PFSK-1 (cell line): ENCODE results near the gene DYRK1A.

Experiments
- FOXP2 ChIP-seq: optimal IDR thresholded peaks from 2 replicates; pipeline ENCODE3; 2011; ENCODE audit warnings: borderline replicate concordance, control low read depth, inconsistent platforms; ENCODE audit not compliant: insufficient read depth; ENCODE audit errors: extremely low read length, extremely low read depth
- TAF1 ChIP-seq: IDR thresholded peaks from 2 replicates; pipeline ENCODE4 v1.6.1; 2012; ENCODE audit warnings: low read length, control low read depth, borderline replicate concordance; ENCODE audit not compliant: insufficient read depth

DNA sequence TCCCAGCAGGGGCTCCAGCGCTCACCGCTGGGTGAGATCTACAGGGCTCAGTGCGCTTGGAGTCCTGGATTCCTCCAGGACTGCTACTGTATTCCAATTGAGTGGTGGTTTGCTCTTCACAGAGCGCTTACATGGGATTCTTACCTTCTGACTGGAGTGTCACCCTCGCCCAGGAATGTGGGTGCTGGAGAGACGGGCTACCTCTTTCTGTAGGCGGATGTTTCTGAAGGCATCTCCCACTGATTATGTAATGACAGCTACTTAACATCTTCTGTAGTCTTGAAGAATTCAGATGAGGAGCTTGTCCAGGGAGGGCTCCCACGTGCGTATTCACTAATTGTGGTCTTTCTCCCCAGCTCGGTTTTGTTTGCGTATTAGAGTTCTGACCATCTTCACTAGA is 154.2 kb downstream of the DYRK1A start:
- TF ChIP-seq FOXP2 (no peak), TAF1 (no peak)
